ENCODE measurements around the gene CTH.

Gene CTH

GRCh38 chr1:70485624-70486023 lies 74.6 kb downstream of the CTH start:
- Histone ChIP-seq H3K4me1 (ENCODE audit: low read length) (no peaks in the 10 kb centered on the region), H3K27me3 (replicated peaks; ENCODE audit: insufficient read depth, low read length) (no peaks in the 10 kb centered on the region), H3K4me2 (ENCODE audit: low read depth, low read length) (no peak overlapping the region), H3K9me3 (replicated peaks; ENCODE audit: insufficient read depth, low read length) (no peaks in the 10 kb centered on the region), H2AFZ (ENCODE audit: low read length) (no peak overlapping the region), H3K27ac (ENCODE audit: low read length) (no peak overlapping the region), H3F3A (ENCODE audit: insufficient read depth, low read length) (no peaks in the 10 kb centered on the region), H3K4me3 (ENCODE audit: low read length) (no peak overlapping the region), H3K9me2 (replicated peaks; ENCODE audit: insufficient read depth, low read length) (no peaks in the 10 kb centered on the region), H3K79me2 (ENCODE audit: low read length) (no peaks in the 10 kb centered on the region), H4K20me1 (ENCODE audit: insufficient read depth, low read length) (no peaks in the 10 kb centered on the region), H3K36me3 (replicated peaks; ENCODE audit: insufficient read depth, low read length) (no peaks in the 10 kb centered on the region), H3K9ac (ENCODE audit: low read length) (no peak overlapping the region)
- no peak for TF ChIP-seq EZH2 (optimal IDR thresholded peaks at IDR 0.05; ENCODE audit: low read depth, low read length)
- TF ChIP-seq EZH2phosphoT487 (IDR thresholded peaks at IDR 0.05; ENCODE audit: low read length), result no peak
- TF ChIP-seq, protein P1, sequence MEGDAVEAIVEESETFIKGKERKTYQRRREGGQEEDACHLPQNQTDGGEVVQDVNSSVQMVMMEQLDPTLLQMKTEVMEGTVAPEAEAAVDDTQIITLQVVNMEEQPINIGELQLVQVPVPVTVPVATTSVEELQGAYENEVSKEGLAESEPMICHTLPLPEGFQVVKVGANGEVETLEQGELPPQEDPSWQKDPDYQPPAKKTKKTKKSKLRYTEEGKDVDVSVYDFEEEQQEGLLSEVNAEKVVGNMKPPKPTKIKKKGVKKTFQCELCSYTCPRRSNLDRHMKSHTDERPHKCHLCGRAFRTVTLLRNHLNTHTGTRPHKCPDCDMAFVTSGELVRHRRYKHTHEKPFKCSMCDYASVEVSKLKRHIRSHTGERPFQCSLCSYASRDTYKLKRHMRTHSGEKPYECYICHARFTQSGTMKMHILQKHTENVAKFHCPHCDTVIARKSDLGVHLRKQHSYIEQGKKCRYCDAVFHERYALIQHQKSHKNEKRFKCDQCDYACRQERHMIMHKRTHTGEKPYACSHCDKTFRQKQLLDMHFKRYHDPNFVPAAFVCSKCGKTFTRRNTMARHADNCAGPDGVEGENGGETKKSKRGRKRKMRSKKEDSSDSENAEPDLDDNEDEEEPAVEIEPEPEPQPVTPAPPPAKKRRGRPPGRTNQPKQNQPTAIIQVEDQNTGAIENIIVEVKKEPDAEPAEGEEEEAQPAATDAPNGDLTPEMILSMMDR (IDR thresholded peaks at IDR 0.05; ENCODE audit: low read length), result no peak
- DNase-seq, result no peak

DNA sequence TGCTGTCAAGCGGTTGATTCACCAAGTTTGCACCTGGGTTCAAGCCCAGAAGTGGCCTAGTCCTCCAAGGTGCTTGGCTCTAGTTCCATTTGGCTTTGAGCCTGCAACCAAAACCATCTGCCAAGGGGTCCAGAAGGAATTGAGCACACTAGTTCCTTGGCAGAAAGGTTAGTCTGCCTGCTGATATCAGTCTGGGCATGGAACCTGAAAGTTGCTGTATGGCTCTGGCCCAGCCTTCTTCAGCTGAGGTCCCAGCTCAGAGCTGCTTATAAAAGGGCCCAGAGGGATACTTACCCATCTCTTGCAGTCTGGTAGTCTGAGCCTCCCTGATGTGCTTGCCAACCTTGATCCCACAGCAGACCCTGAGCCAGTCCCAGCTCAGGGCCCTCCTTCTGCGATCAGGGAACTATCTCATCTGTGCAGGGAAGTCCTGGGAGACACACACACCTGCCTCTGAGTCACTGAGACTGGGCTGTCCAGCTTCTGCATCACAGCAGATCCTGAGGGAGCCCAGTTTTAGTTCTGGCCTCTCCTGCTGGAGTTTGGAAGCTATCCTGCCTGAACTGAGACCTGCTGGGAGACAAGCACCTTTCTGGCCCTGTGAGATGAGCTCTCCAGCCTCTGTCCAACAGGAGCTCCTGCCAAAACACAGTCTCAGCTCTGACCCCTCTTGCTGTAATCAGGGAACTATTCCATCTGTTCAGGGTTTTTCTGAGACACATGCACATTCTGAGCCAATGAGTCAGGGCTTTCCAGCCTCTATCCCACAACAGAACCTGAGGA lies 75.8 kb downstream of the CTH start:
- DNase-seq, result no peak
- H3K4me1 ChIP-seq (ENCODE audit: low read length), result no peaks in the 10 kb centered on the region
- no peak overlapping the region for H2AFZ ChIP-seq (ENCODE audit: low read length)
- no peak overlapping the region for H3K4me3 ChIP-seq (ENCODE audit: low read length)
- H3K9me3 ChIP-seq (replicated peaks; ENCODE audit: insufficient read depth, low read length), result no peaks in the 10 kb centered on the region
- no peak overlapping the region for H3K4me2 ChIP-seq (ENCODE audit: low read depth, low read length)
- no peaks in the 10 kb centered on the region for H3K27me3 ChIP-seq (replicated peaks; ENCODE audit: insufficient read depth, low read length)
- TF ChIP-seq EZH2 (optimal IDR thresholded peaks at IDR 0.05; ENCODE audit: low read depth, low read length) (no peak), EZH2phosphoT487 (IDR thresholded peaks at IDR 0.05; ENCODE audit: low read length) (no peak)
- TF ChIP-seq, protein P1 (IDR thresholded peaks at IDR 0.05; ENCODE audit: low read length), result no peak
- no peaks in the 10 kb centered on the region for H3K9me2 ChIP-seq (replicated peaks; ENCODE audit: insufficient read depth, low read length)
- H3K27ac ChIP-seq (ENCODE audit: low read length), result no peak overlapping the region
- H3K79me2 ChIP-seq (ENCODE audit: low read length), result no peaks in the 10 kb centered on the region
- no peaks in the 10 kb centered on the region for H4K20me1 ChIP-seq (ENCODE audit: insufficient read depth, low read length)
- H3F3A ChIP-seq (ENCODE audit: insufficient read depth, low read length), result no peaks in the 10 kb centered on the region
- no peaks in the 10 kb centered on the region for H3K36me3 ChIP-seq (replicated peaks; ENCODE audit: insufficient read depth, low read length)
- no peak overlapping the region for H3K9ac ChIP-seq (ENCODE audit: low read length)

- H3K4me3 ChIP-seq (ENCODE audit: low read length), result no peak overlapping the region
- DNase-seq, result no peak
- no peak overlapping the region for H3K4me2 ChIP-seq (ENCODE audit: low read depth, low read length)
- no peaks in the 10 kb centered on the region for H3K4me1 ChIP-seq (ENCODE audit: low read length)
- no peak overlapping the region for H2AFZ ChIP-seq (ENCODE audit: low read length)
- no peaks in the 10 kb centered on the region for H3F3A ChIP-seq (ENCODE audit: insufficient read depth, low read length)
- no peak for TF ChIP-seq EZH2phosphoT487 (IDR thresholded peaks at IDR 0.05; ENCODE audit: low read length)
- no peak for TF ChIP-seq EZH2 (optimal IDR thresholded peaks at IDR 0.05; ENCODE audit: low read depth, low read length)
- TF ChIP-seq, protein P1 (IDR thresholded peaks at IDR 0.05; ENCODE audit: low read length), result no peak
- H3K79me2 ChIP-seq (ENCODE audit: low read length), result no peaks in the 10 kb centered on the region
- no peak overlapping the region for H3K9ac ChIP-seq (ENCODE audit: low read length)
- no peaks in the 10 kb centered on the region for H3K9me3 ChIP-seq (replicated peaks; ENCODE audit: insufficient read depth, low read length)
- no peaks in the 10 kb centered on the region for H3K36me3 ChIP-seq (replicated peaks; ENCODE audit: insufficient read depth, low read length)
- no peaks in the 10 kb centered on the region for H4K20me1 ChIP-seq (ENCODE audit: insufficient read depth, low read length)
- H3K9me2 ChIP-seq (replicated peaks; ENCODE audit: insufficient read depth, low read length), result no peaks in the 10 kb centered on the region
- no peak overlapping the region for H3K27ac ChIP-seq (ENCODE audit: low read length)
- no peaks in the 10 kb centered on the region for H3K27me3 ChIP-seq (replicated peaks; ENCODE audit: insufficient read depth, low read length)
Measured at GRCh38 chr1:70487459-70487815, 76.4 kb downstream of the CTH start.

All from MM.1S (cell line).